ENCODE data around the gene RUNX3.
A peak's percentile ranks its signal among the peaks of the same experiment; 100 is the strongest.
"Not testable (repeated sequence)": the region's sequence is repeated elsewhere in the genome, so short reads cannot be mapped to it uniquely, and the experiment has no call there.

The RUNX3 gene

GRCh38 chr1:24910751-24911650 lies 19.1 kb downstream of the RUNX3 start:
- no peak overlapping the region for H3K27ac Mint-ChIP-seq
- H3K36me3 Mint-ChIP-seq (ENCODE audit: low read depth), result peaks cover 7% of the 10 kb centered on the region
- peaks cover 39% of the 10 kb centered on the region for H3K27me3 Mint-ChIP-seq (ENCODE audit: low read depth)
- H3K4me1 Mint-ChIP-seq, result peaks cover 22% of the 10 kb centered on the region
- no peak overlapping the region for H3K4me3 Mint-ChIP-seq
- no peak for TF ChIP-seq CTCF (IDR thresholded peaks at IDR 0.05; ENCODE audit: unreplicated experiment in 3 of 3)
- H3K9me3 Mint-ChIP-seq, result peaks cover 8% of the 10 kb centered on the region

GRCh38 chr1:24910210-24910609 lies 19.9 kb downstream of the RUNX3 start:
- Mint-ChIP-seq H3K4me3 (no peak overlapping the region), H3K4me1 (peaks cover 22% of the 10 kb centered on the region), H3K27ac (no peak overlapping the region), H3K9me3 (peaks cover 8% of the 10 kb centered on the region), H3K36me3 (ENCODE audit: low read depth) (peaks cover 7% of the 10 kb centered on the region), H3K27me3 (ENCODE audit: low read depth) (peaks cover 38% of the 10 kb centered on the region)
- TF ChIP-seq CTCF (IDR thresholded peaks at IDR 0.05; ENCODE audit: unreplicated experiment in 3 of 3), result no peak

GRCh38 chr1:24909388-24909898 lies 20.6 kb downstream of the RUNX3 start:
- peak in 2 of 3 experiments; percentile 40 to 51 for TF ChIP-seq CTCF (IDR thresholded peaks at IDR 0.05; ENCODE audit: unreplicated experiment in 3 of 3)
- H3K9me3 Mint-ChIP-seq, result peaks cover 8% of the 10 kb centered on the region
- H3K36me3 Mint-ChIP-seq (ENCODE audit: low read depth), result peaks cover 7% of the 10 kb centered on the region
- no peak overlapping the region for H3K4me3 Mint-ChIP-seq
- peaks cover 36% of the 10 kb centered on the region for H3K27me3 Mint-ChIP-seq (ENCODE audit: low read depth)
- H3K27ac Mint-ChIP-seq, result no peak overlapping the region
- peaks cover 16% of the 10 kb centered on the region for H3K4me1 Mint-ChIP-seq

GRCh38 chr1:24908591-24909259 lies 21.4 kb downstream of the RUNX3 start:
- no peak for TF ChIP-seq CTCF (IDR thresholded peaks at IDR 0.05; ENCODE audit: unreplicated experiment in 3 of 3)
- H3K27me3 Mint-ChIP-seq (ENCODE audit: low read depth), result peaks cover 39% of the 10 kb centered on the region

GRCh38 chr1:24907587-24908294 lies 22.3 kb downstream of the RUNX3 start:
- Mint-ChIP-seq H3K27me3 (ENCODE audit: low read depth) (peaks cover 39% of the 10 kb centered on the region), H3K4me1 (peaks cover 14% of the 10 kb centered on the region)
- H3K27ac Mint-ChIP-seq; H3K9me3 Mint-ChIP-seq; H3K36me3 Mint-ChIP-seq (ENCODE audit: low read depth); H3K4me3 Mint-ChIP-seq: not testable (repeated sequence)

More at GRCh38 chr1:24908591-24909259, 21.4 kb downstream of the RUNX3 start:
- peaks cover 8% of the 10 kb centered on the region for H3K9me3 Mint-ChIP-seq
- no peak overlapping the region for H3K27ac Mint-ChIP-seq
- no peak overlapping the region for H3K4me3 Mint-ChIP-seq
- H3K36me3 Mint-ChIP-seq (ENCODE audit: low read depth), result peaks cover 7% of the 10 kb centered on the region
- H3K4me1 Mint-ChIP-seq, result peaks cover 16% of the 10 kb centered on the region
